Hepatocyte (in vitro differentiated cells): ENCODE measurements around the gene METTL2B. TPM values are rescaled to one million over a fixed set of nuclear protein-coding genes. Genes with fewer than 3 reads are reported as not detected.

Experiments
- DNase-seq: peaks from one replicate; pipeline ENCODE4 v3.0.0-alpha.2; 2016; ENCODE audit warnings: low spot score
- H2AFZ ChIP-seq: fragments of 200-600 bp; sonication (generic); 2 replicates; pipeline ENCODE4 v1.6.0; 2016; ENCODE audit warnings: antibody characterized with exemption, mild to moderate bottlenecking
- H3K27ac ChIP-seq: fragments of 200-600 bp; sonication (generic); 2 replicates; pipeline ENCODE4 v1.5.1; 2016; ENCODE audit warnings: mild to moderate bottlenecking
- H3K27me3 ChIP-seq: fragments of 200-600 bp; sonication (generic); 2 replicates; pipeline ENCODE4 v1.6.1; 2016
- H3K36me3 ChIP-seq: fragments of 200-600 bp; sonication (generic); replicated peaks from 2 replicates; pipeline ENCODE4 v1.5.1; 2016; ENCODE audit warnings: low read depth; ENCODE audit not compliant: insufficient read depth
- H3K4me1 ChIP-seq: fragments of 200-600 bp; sonication (generic); 2 replicates; pipeline ENCODE4 v1.5.1; 2016; ENCODE audit warnings: mild to moderate bottlenecking, moderate library complexity; ENCODE audit not compliant: insufficient read depth
- H3K4me2 ChIP-seq: fragments of 200-600 bp; sonication (generic); 2 replicates; pipeline ENCODE4 v1.6.0; 2016
- H3K4me3 ChIP-seq: fragments of 200-600 bp; sonication (generic); 2 replicates; pipeline ENCODE4 v1.5.1; 2016; ENCODE audit warnings: mild to moderate bottlenecking
- H3K79me2 ChIP-seq: fragments of 200-600 bp; sonication (generic); 2 replicates; pipeline ENCODE4 v1.6.0; 2017; ENCODE audit warnings: mild to moderate bottlenecking
- H3K9me2 ChIP-seq: fragments of 200-600 bp; sonication (generic); replicated peaks from 2 replicates; pipeline ENCODE4 v1.6.0; 2017; ENCODE audit warnings: mild to moderate bottlenecking; ENCODE audit not compliant: insufficient read depth
- H3K9me3 ChIP-seq: fragments of 200-600 bp; sonication (generic); 2 replicates; pipeline ENCODE4 v1.5.1; 2016; ENCODE audit warnings: low read depth, mild to moderate bottlenecking
- H4K20me1 ChIP-seq: fragments of 200-600 bp; sonication (generic); 2 replicates; pipeline ENCODE4 v1.6.0; 2016; ENCODE audit warnings: mild to moderate bottlenecking; ENCODE audit not compliant: insufficient read depth, poor library complexity, severe bottlenecking
- EZH2 ChIP-seq: fragments of 200-600 bp; sonication (generic); IDR thresholded peaks from 2 replicates; pipeline ENCODE4 v1.6.1; 2016; ENCODE audit warnings: antibody characterized with exemption, mild to moderate bottlenecking, borderline replicate concordance
- EZH2phosphoT487 ChIP-seq: fragments of 200-600 bp; sonication (generic); IDR thresholded peaks from one replicate; pipeline ENCODE4 v1.6.1; 2018; ENCODE audit warnings: antibody characterized with exemption, mild to moderate bottlenecking, low read depth, moderate library complexity; ENCODE audit not compliant: unreplicated experiment, severe bottlenecking
- WGBS: methylation state at CpG from one replicate; pipeline ENCODE4 v1.1.6; 2016; ENCODE audit warnings: low lambda C conversion rate; ENCODE audit errors: missing lambda C conversion rate; 5-methylcytosine and 5-hydroxymethylcytosine counted together
- polyA plus RNA-seq: library from polyadenylated mRNA; unstranded; fragments of >200 nt; fragmentation: Nextera tagmentation; extraction: Ambion mirVana; gene quantifications from 2 replicates; pipeline ENCODE4 v1.2.1, GENCODE V29; 2016
- total RNA-seq: library from RNA; depleted of rRNA; stranded (reverse); fragments of >200 nt; gene quantifications from 2 replicates; pipeline ENCODE4 v1.2.3, GENCODE V29; 2014
- TF ChIP-seq, protein P1 (sequence below): fragments of 200-600 bp; sonication (generic); IDR thresholded peaks from 2 replicates; pipeline ENCODE4 v1.5.1; 2016; ENCODE audit warnings: antibody characterized with exemption, mild to moderate bottlenecking; ENCODE audit not compliant: poor library complexity

Gene METTL2B
- total and polyA plus RNA-seq, 2 experiments from 2014 or later: 11.4 to 29.0 TPM

DNA sequence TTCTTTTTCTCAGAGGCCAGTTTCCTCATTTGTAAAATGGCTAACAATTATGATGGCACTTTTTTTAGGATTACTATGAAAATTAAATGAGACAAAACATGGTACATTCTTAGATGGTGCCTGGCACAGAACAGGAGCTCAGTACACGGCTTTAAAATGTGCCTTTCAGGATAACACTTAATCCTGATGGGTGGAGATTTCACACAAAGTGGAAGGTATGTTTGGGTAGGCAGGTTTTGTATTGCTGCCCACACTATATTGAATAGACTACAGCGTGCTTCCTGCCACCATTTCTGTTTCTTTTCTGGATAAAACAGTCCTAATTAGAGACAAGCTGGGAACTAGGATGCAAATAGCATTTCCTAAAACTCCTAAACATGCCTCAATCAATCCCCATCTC is 44.8 kb upstream of the METTL2B start:
- no peak overlapping the region for H3K4me2 ChIP-seq
- H2AFZ ChIP-seq: no peak overlapping the region
- H4K20me1 ChIP-seq: no peaks in the 10 kb centered on the region
- H3K4me1 ChIP-seq: peaks cover 16% of the 10 kb centered on the region
- H3K36me3 ChIP-seq: no peaks in the 10 kb centered on the region
- TF ChIP-seq EZH2phosphoT487 (no peak), EZH2 (no peak)
- TF ChIP-seq, protein P1, sequence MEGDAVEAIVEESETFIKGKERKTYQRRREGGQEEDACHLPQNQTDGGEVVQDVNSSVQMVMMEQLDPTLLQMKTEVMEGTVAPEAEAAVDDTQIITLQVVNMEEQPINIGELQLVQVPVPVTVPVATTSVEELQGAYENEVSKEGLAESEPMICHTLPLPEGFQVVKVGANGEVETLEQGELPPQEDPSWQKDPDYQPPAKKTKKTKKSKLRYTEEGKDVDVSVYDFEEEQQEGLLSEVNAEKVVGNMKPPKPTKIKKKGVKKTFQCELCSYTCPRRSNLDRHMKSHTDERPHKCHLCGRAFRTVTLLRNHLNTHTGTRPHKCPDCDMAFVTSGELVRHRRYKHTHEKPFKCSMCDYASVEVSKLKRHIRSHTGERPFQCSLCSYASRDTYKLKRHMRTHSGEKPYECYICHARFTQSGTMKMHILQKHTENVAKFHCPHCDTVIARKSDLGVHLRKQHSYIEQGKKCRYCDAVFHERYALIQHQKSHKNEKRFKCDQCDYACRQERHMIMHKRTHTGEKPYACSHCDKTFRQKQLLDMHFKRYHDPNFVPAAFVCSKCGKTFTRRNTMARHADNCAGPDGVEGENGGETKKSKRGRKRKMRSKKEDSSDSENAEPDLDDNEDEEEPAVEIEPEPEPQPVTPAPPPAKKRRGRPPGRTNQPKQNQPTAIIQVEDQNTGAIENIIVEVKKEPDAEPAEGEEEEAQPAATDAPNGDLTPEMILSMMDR: no peak
- H3K9me3 ChIP-seq: no peaks in the 10 kb centered on the region
- H3K27me3 ChIP-seq: no peaks in the 10 kb centered on the region
- no peak overlapping the region for H3K4me3 ChIP-seq
- DNase-seq: no peak
- WGBS: 71% methylated on average over 2 of the region's 2 CpGs
- H3K9me2 ChIP-seq: no peaks in the 10 kb centered on the region
- no peak overlapping the region for H3K27ac ChIP-seq
- no peaks in the 10 kb centered on the region for H3K79me2 ChIP-seq

DNA sequence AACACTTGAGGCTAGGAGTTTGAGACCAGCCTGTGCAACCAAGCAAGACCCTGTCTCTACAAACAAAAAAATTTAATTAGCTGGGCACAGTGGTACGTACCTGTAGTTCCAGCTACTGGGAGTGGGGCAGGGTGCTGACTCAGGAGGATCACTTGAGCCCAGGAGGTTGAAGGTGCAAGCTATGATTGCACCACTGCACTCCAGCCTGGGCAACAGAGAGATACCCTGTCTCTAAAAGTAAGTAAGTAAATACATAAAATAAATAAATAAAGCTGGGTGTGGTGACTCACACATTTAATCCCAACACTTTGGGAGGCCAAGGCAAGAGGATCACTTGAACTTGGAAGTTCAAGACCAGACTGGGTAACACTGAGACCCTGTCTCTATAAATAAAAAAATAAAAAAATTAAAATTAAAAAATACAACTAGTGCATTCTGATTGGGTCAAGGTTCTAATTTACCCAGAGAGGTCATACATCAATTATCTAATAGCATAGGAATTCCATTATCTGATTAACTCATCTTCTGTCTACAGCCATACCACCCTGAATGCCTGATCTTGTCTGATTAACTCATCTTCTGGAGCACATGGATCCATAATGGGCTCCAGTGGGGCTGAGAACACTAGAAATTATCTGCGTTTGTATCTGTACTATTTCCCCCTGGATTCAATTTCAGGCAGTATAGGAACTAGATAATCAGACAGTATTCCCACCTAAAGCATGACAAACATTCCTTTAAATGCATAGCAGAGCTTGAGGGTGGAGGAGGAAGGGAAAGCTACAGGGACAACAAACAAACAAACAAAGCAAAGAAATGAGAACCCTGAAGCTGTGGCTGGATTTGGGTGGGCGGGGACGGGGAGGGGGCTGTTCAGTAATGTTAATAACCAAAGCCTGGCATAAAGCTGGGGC is 41.9 kb upstream of the METTL2B start:
- WGBS: 52% methylated on average over 4 of the region's 4 CpGs
- H2AFZ ChIP-seq: no peak overlapping the region
- no peaks in the 10 kb centered on the region for H3K9me3 ChIP-seq
- no peak for DNase-seq
- H3K79me2 ChIP-seq: no peaks in the 10 kb centered on the region
- no peaks in the 10 kb centered on the region for H4K20me1 ChIP-seq
- H3K4me3 ChIP-seq: no peak overlapping the region
- peak overlapping the region; percentile 49 for H3K27ac ChIP-seq
- peak overlapping the region; percentile 52 for H3K4me2 ChIP-seq
- H3K27me3 ChIP-seq: no peaks in the 10 kb centered on the region
- peaks cover 16% of the 10 kb centered on the region for H3K4me1 ChIP-seq
- no peaks in the 10 kb centered on the region for H3K9me2 ChIP-seq
- no peaks in the 10 kb centered on the region for H3K36me3 ChIP-seq
- TF ChIP-seq EZH2phosphoT487 (no peak), EZH2 (no peak)
- TF ChIP-seq, protein P1: no peak

DNA sequence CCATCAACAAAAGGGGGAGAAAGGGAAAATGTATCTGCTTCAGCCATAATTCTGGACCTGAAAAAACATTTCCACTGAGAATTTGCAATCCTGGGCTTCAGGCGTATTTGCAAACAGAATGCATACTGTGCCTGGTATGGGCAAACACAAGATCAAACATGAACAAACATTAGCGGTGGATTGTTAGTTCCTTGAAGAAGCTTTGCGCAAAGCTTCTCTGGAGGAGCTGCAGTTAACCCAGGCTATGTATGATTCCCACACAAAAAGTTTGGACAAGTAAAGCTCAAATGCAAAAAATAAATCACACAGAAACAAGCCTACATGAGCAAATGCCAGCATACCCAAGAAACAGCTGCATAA is 41.2 kb upstream of the METTL2B start:
- H3K4me3 ChIP-seq: no peak overlapping the region
- no peaks in the 10 kb centered on the region for H4K20me1 ChIP-seq
- WGBS: 29% methylated on average over 3 of the region's 3 CpGs
- peaks cover 16% of the 10 kb centered on the region for H3K4me1 ChIP-seq
- no peaks in the 10 kb centered on the region for H3K9me3 ChIP-seq
- no peaks in the 10 kb centered on the region for H3K79me2 ChIP-seq
- no peaks in the 10 kb centered on the region for H3K9me2 ChIP-seq
- H3K36me3 ChIP-seq: no peaks in the 10 kb centered on the region
- no peaks in the 10 kb centered on the region for H3K27me3 ChIP-seq
- TF ChIP-seq EZH2phosphoT487 (no peak), EZH2 (no peak)
- TF ChIP-seq, protein P1: no peak
- no peak for DNase-seq
- peak overlapping the region; percentile 49 for H3K27ac ChIP-seq
- H3K4me2 ChIP-seq: peak overlapping the region; percentile 52
- no peak overlapping the region for H2AFZ ChIP-seq
